Neuronal stem cell (in vitro differentiated cells): Measurements from ENCODE around the gene REV3L.

ENCODE experiments used
- DNase-seq: peaks from one replicate; pipeline ENCODE4 v3.0.0-alpha.2; 2013; ENCODE audit warnings: low spot score
- H2AFZ ChIP-seq: one replicate; pipeline ENCODE4 v1.6.1; 2013; ENCODE audit warnings: mild to moderate bottlenecking, low read length, inconsistent platforms
- H2AK5ac ChIP-seq: 2 replicates; pipeline ENCODE4 v1.6.1; 2013; ENCODE audit warnings: low read depth, mild to moderate bottlenecking, inconsistent platforms, low read length, moderate library complexity, mixed read lengths
- H2BK120ac ChIP-seq: 2 replicates; pipeline ENCODE4 v1.6.1; 2013; ENCODE audit warnings: low read depth, mild to moderate bottlenecking, inconsistent platforms, low read length, moderate library complexity, mixed read lengths
- H2BK12ac ChIP-seq: one replicate; pipeline ENCODE4 v1.6.1; 2013; ENCODE audit warnings: low read length, inconsistent platforms
- H2BK15ac ChIP-seq: 2 replicates; pipeline ENCODE4 v1.6.1; 2013; ENCODE audit warnings: mild to moderate bottlenecking, low read length, inconsistent platforms, mixed read lengths
- H2BK5ac ChIP-seq: one replicate; pipeline ENCODE4 v1.6.1; 2013; ENCODE audit warnings: inconsistent platforms, mild to moderate bottlenecking, low read length, moderate library complexity
- H3K14ac ChIP-seq: one replicate; pipeline ENCODE4 v1.6.1; 2013; ENCODE audit warnings: low read length, inconsistent platforms
- H3K18ac ChIP-seq: 2 replicates; pipeline ENCODE4 v1.6.1; 2013; ENCODE audit warnings: low read length, inconsistent platforms
- H3K23ac ChIP-seq: 2 replicates; pipeline ENCODE4 v1.6.1; 2013; ENCODE audit warnings: low read depth, mild to moderate bottlenecking, mixed read lengths, low read length, inconsistent platforms; ENCODE audit not compliant: poor library complexity
- H3K27ac ChIP-seq: replicated peaks from 3 replicates; pipeline ENCODE4 v1.5.1; 2013; ENCODE audit warnings: low read length, inconsistent platforms
- H3K27me3 ChIP-seq, 3 experiments: 2 replicates each; pipeline ENCODE4 v1.6.1; 2013; ENCODE audit warnings: low read length in 3 of 3, mild to moderate bottlenecking in 2 of 3, inconsistent platforms in 1 of 3, low read depth in 1 of 3, mixed read lengths in 1 of 3, moderate library complexity in 1 of 3; ENCODE audit not compliant: control insufficient read depth in 3 of 3, insufficient read depth in 3 of 3
- H3K36me3 ChIP-seq, 2 donors: replicated peaks in 1 of 2; 2 replicates each; pipeline ENCODE4 v1.6.1; 2013; ENCODE audit warnings: low read length in 2 of 2; ENCODE audit not compliant: control insufficient read depth in 2 of 2, insufficient read depth in 2 of 2
- H3K4ac ChIP-seq: 2 replicates; pipeline ENCODE4 v1.6.1; 2013; ENCODE audit warnings: inconsistent platforms, mild to moderate bottlenecking, low read length, moderate library complexity
- H3K4me1 ChIP-seq, 2 donors: 1 replicate in 1 of 2; 2 replicates in 1 of 2; pipeline ENCODE4 v1.6.1; 2013; ENCODE audit warnings: low read length in 2 of 2, low read depth in 1 of 2; ENCODE audit not compliant: control insufficient read depth in 2 of 2, insufficient read depth in 1 of 2
- H3K4me2 ChIP-seq: one replicate; pipeline ENCODE4 v1.6.1; 2013; ENCODE audit warnings: mild to moderate bottlenecking, low read length, inconsistent platforms; ENCODE audit not compliant: insufficient read depth, poor library complexity, severe bottlenecking
- H3K4me3 ChIP-seq, 2 donors: 2 replicates each; pipeline ENCODE4 v1.5.1; 2013; ENCODE audit warnings: low read length in 2 of 2, mild to moderate bottlenecking in 2 of 2, inconsistent platforms in 1 of 2, moderate library complexity in 1 of 2
- H3K79me1 ChIP-seq: one replicate; pipeline ENCODE4 v1.6.1; 2013; ENCODE audit warnings: low read depth, mild to moderate bottlenecking, inconsistent platforms, low read length, moderate library complexity
- H3K9ac ChIP-seq: one replicate; pipeline ENCODE4 v1.6.1; 2013; ENCODE audit warnings: mild to moderate bottlenecking, low read depth, low read length, inconsistent platforms; ENCODE audit not compliant: poor library complexity
- H3K9me3 ChIP-seq, 2 donors: replicated peaks in 1 of 2; 2 replicates each; pipeline versions ENCODE3 to v1.6.1; 2013; ENCODE audit warnings: low read length in 2 of 2, mild to moderate bottlenecking in 2 of 2, inconsistent platforms in 1 of 2, low read depth in 1 of 2, mixed read lengths in 1 of 2, moderate library complexity in 1 of 2; ENCODE audit not compliant: control insufficient read depth in 2 of 2, insufficient read depth in 1 of 2
- H4K8ac ChIP-seq: one replicate; pipeline ENCODE4 v1.6.1; 2013; ENCODE audit warnings: low read depth, mild to moderate bottlenecking, inconsistent platforms, low read length, moderate library complexity
- H4K91ac ChIP-seq: one replicate; pipeline ENCODE4 v1.6.1; 2013; ENCODE audit warnings: low read length, low read depth, mild to moderate bottlenecking, inconsistent platforms; ENCODE audit not compliant: poor library complexity
- WGBS, 2 donors: extraction: QIAGEN DNeasy Blood & Tissue Kit; methylation state at CpG; one replicate each; pipeline ENCODE4 v1.1.7; 2013; ENCODE audit warnings: missing lambda C conversion rate in 2 of 2, mixed read lengths in 1 of 2; ENCODE audit not compliant: insufficient read length in 2 of 2, insufficient replicate concordance in 1 of 2; ENCODE audit errors: extremely low coverage in 2 of 2; 5-methylcytosine and 5-hydroxymethylcytosine counted together

REV3L gene

DNA sequence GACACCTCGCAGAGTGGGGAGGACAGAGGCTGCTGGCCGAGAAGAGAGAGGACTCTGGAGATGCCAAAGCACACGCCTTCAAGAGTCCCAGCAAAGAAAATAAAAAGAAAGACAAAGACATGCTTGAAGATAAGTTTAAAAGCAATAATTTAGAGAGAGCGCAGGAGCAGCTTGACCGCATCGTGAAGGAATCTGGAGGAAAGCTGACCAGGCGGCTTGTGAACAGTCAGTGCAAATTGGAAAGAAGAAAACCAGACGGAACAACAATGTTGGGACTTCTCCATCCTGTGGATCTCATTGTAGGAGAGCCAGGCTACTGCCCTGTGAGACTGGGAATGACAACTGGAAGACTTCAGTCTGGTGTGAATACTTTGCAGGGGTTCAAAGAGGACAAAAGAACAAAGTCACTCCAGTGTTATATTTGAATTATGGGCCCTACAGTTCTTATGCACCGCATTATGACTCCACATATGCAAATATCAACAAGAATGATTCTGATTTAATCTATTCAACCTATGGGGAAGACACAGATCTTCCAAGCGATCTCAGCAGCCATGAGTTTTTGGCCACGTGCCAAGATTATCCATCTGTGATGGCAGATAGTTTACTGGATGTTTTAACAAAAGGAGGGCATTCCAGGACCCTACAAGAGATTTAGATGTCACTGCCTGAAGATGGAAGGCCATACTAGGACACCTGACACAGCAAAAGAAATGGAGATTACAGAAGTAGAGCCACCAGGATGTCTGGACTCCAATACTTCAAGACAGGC lies 52.2 kb downstream of the REV3L start:
- no peak overlapping the region for H3K4me2 ChIP-seq
- no peak overlapping the region for H4K8ac ChIP-seq
- DNase-seq: no peak
- H3K36me3 ChIP-seq: peaks cover 0 to 4% of the 10 kb centered on the region in 2 donors
- H3K4me3 ChIP-seq: no peak overlapping the region
- no peak overlapping the region for H2BK120ac ChIP-seq
- H3K27ac ChIP-seq: no peak overlapping the region
- no CpG with 5 or more reads among the region's 11 CpGs for WGBS, 2 donors
- H3K79me1 ChIP-seq: peaks cover 2% of the 10 kb centered on the region
- H2AK5ac ChIP-seq: no peak overlapping the region
- H2BK12ac ChIP-seq: no peak overlapping the region
- no peak overlapping the region for H3K9ac ChIP-seq
- peaks cover 0 to 44% of the 10 kb centered on the region in 2 donors for H3K9me3 ChIP-seq
- H3K27me3 ChIP-seq: no peaks in the 10 kb centered on the region
- no peak overlapping the region for H3K23ac ChIP-seq
- H3K18ac ChIP-seq: no peak overlapping the region
- no peak overlapping the region for H2BK5ac ChIP-seq
- no peak overlapping the region for H3K4ac ChIP-seq
- no peak overlapping the region for H3K14ac ChIP-seq
- H4K91ac ChIP-seq: no peak overlapping the region
- H2BK15ac ChIP-seq: no peak overlapping the region
- H2AFZ ChIP-seq: no peak overlapping the region
- H3K4me1 ChIP-seq: no peaks in the 10 kb centered on the region

DNA sequence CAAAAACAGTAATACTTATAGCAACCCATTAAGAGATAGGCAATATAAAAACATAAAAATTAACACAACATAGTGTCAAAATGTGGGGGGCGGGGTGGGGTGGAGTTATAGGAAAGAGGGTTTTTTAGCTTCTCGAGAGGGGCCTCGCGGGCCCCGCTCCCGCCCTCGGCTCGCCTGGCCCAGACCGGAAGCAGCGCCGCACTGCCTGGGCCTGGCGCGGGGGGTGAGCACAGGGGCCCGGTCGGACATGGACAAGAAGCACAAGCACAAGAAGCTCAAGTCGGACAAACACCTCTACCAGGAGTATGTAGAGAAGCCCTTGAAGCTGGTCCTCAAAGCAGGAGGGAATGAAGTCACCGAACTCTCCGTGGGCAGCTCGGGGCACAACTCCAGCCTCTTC lies 53.4 kb downstream of the REV3L start:
- Histone ChIP-seq H3K4ac (no peak overlapping the region), H2BK5ac (no peak overlapping the region), H3K9me3 (peaks cover 0 to 42% of the 10 kb centered on the region in 2 donors), H3K4me2 (no peak overlapping the region), H3K18ac (peak overlapping the region; percentile 39), H3K36me3 (peaks cover 0 to 4% of the 10 kb centered on the region in 2 donors), H3K79me1 (no peaks in the 10 kb centered on the region), H3K4me1 (no peaks in the 10 kb centered on the region), H2AK5ac (no peak overlapping the region), H3K27ac (no peak overlapping the region), H2BK15ac (no peak overlapping the region), H4K8ac (no peak overlapping the region), H2AFZ (no peak overlapping the region), H3K9ac (no peak overlapping the region), H2BK12ac (no peak overlapping the region), H4K91ac (no peak overlapping the region), H3K23ac (no peak overlapping the region), H2BK120ac (no peak overlapping the region), H3K4me3 (no peak overlapping the region), H3K27me3 (no peaks in the 10 kb centered on the region), H3K14ac (no peak overlapping the region)
- DNase-seq: no peak
- no CpG with 5 or more reads among the region's 19 CpGs for WGBS, 2 donors

DNA sequence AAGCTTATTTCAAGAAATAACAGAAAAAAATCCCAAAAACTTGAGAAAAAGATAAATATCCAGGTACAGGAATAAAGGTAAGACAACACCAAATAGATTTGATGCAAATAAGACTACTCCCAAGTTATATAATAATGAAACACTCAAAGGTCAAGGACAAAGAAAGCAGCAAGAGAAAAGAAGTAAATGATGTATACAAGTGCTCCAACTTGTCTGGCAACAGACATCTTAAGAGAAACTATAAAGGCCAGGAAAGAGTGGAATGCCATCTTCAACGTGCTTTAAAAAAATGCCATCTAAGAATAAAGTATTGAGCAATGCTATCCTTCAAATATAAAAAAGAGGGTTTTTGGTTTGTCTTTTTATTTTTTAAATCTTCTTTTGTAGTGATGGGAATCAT lies 54.2 kb downstream of the REV3L start:
- Histone ChIP-seq H4K8ac (no peak overlapping the region), H2BK15ac (no peak overlapping the region), H3K9me3 (peaks cover 0 to 43% of the 10 kb centered on the region in 2 donors), H4K91ac (no peak overlapping the region), H3K4ac (no peak overlapping the region), H2AK5ac (no peak overlapping the region), H3K36me3 (peaks cover 0 to 4% of the 10 kb centered on the region in 2 donors), H3K9ac (no peak overlapping the region), H3K4me3 (no peak overlapping the region), H3K27ac (no peak overlapping the region), H3K18ac (no peak overlapping the region), H2BK120ac (no peak overlapping the region), H3K4me2 (no peak overlapping the region), H2AFZ (no peak overlapping the region), H3K23ac (no peak overlapping the region), H3K4me1 (peaks cover 0 to 4% of the 10 kb centered on the region in 2 donors), H3K27me3 (no peaks in the 10 kb centered on the region), H3K79me1 (no peaks in the 10 kb centered on the region), H3K14ac (no peak overlapping the region), H2BK5ac (no peak overlapping the region), H2BK12ac (no peak overlapping the region)
- DNase-seq: no peak
- WGBS, 2 donors: no CpG with 5 or more reads among the region's 1 CpG

DNA sequence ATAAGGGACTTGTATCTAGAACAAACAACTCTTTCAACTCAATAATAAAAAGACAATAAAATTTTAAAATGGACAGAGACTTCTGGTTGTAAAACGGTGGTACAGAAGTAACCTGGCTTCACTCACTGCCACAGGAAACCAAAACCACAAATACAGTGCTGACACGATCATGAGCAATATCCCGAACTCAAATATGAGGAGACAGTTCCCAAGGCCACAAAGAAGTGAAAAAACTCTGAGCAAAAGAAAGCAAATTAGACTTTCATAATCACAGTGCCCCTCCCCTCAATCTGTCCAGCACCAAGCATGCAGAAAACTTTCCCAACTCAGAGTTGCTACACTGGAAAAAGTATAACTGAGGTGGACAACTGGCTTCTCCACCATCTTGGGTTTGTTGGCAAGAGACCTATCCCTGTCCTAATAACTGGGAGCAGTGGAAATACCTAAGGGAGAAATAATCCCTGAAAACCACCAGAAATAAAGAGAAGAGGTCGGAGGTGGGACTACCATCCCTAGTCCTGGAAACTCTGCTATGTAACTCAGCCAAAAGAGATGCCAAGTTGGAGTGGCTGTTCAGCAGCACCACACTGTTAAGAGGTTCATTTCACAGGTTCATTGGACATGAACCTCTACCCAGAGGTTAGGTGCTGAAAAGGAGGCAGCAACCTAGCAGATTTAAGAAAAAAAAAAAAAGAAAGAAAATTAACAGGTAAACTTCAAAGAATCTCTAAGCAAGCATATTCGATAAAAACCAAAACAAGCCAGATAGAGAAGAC lies 55.5 kb downstream of the REV3L start:
- Histone ChIP-seq H3K23ac (no peak overlapping the region), H3K4ac (no peak overlapping the region), H3K14ac (no peak overlapping the region), H3K9me3 (peaks cover 0 to 43% of the 10 kb centered on the region in 2 donors), H3K36me3 (peaks cover 0 to 4% of the 10 kb centered on the region in 2 donors), H3K4me3 (no peak overlapping the region), H2BK15ac (no peak overlapping the region), H2AFZ (no peak overlapping the region), H3K27me3 (no peaks in the 10 kb centered on the region), H2BK12ac (no peak overlapping the region), H3K79me1 (no peaks in the 10 kb centered on the region), H3K27ac (no peak overlapping the region), H3K4me1 (peaks cover 0 to 5% of the 10 kb centered on the region in 2 donors), H4K8ac (no peak overlapping the region), H4K91ac (no peak overlapping the region), H2BK120ac (no peak overlapping the region), H3K18ac (no peak overlapping the region), H2AK5ac (no peak overlapping the region), H3K9ac (no peak overlapping the region), H2BK5ac (no peak overlapping the region), H3K4me2 (no peak overlapping the region)
- DNase-seq: no peak
- no CpG with 5 or more reads among the region's 5 CpGs for WGBS, 2 donors
